Left lung (tissue), 10 donors: ENCODE data around the gene RMRP. TPM values are rescaled to one million over a fixed set of nuclear protein-coding genes. Genes with fewer than 3 reads are reported as not detected.
"Not testable (repeated sequence)": the region's sequence is repeated elsewhere in the genome, so short reads cannot be mapped to it uniquely, and the experiment has no call there.

Source experiments
- ATAC-seq: fragments of 200-7000 bp; cut with Tn5 transposase; one replicate; pipeline ENCODE4 v1.9.1; 2020; ENCODE audit warnings: moderate library complexity
- DNase-seq, 4 donors: peaks; one replicate each; pipeline ENCODE4 v3.0.0-alpha.2; 2013 to 2020
- H3K27ac ChIP-seq, 2 donors: fragments of 200-600 bp; sonication (generic) in 1 of 2; one replicate each; pipeline versions ENCODE4 v1.5.0 to v1.8.0; 2020 to 2021
- H3K27me3 ChIP-seq, 2 donors: fragments of 200-600 bp; sonication (generic) in 1 of 2; one replicate each; pipeline versions ENCODE4 v1.5.0 to v1.8.0; 2020 to 2021
- H3K36me3 ChIP-seq, 2 donors: fragments of 200-600 bp; sonication (generic) in 1 of 2; one replicate each; pipeline versions ENCODE4 v1.5.0 to v1.8.0; 2020 to 2021
- H3K4me1 ChIP-seq, 2 donors: fragments of 200-600 bp; one replicate each; pipeline ENCODE4 v1.8.0; 2021
- H3K4me3 ChIP-seq, 2 donors: fragments of 200-600 bp; sonication (generic) in 1 of 2; one replicate each; pipeline versions ENCODE4 v1.5.0 to v1.8.0; 2020 to 2021; ENCODE audit warnings: mild to moderate bottlenecking in 1 of 2
- H3K9me3 ChIP-seq, 2 donors: fragments of 200-600 bp; sonication (generic) in 1 of 2; one replicate each; pipeline versions ENCODE4 v1.5.0 to v1.8.0; 2020 to 2021
- intact Hi-C, 2 donors: fragments of 100-400 bp; cut with DNase I; formaldehyde crosslinking; loops; one replicate each; pipeline versions ENCODE4 v1.11.2 to v1.14.2; 2022
- polyA plus RNA-seq, 6 donors: library from polyadenylated mRNA; unstranded; fragments of 120-200 nt; gene quantifications; one replicate each; pipeline ENCODE4 v1.2.1, GENCODE V29; 2013; ENCODE audit not compliant: insufficient read length in 6 of 6
- total RNA-seq, 2 donors: library from RNA; stranded (reverse); fragmentation: NEBNext Ultra II Directional; extraction: Animal tissue kit (Norgen Biotek cat#: 25700); gene quantifications; one replicate each; pipeline ENCODE4 v1.2.1, GENCODE V29; 2021
- TF ChIP-seq, protein P1 (sequence below), 2 donors: fragments of 200-600 bp; sonication (generic) in 1 of 2; IDR thresholded peaks; one replicate each; pipeline versions ENCODE4 v1.5.0 to v1.8.0; 2021; ENCODE audit warnings: antibody characterized with exemption in 2 of 2
- donor health status: DM: no; HTN: yes; CAD: no.
- donor health status: DM: no; HTN: no; CAD: no.

The RMRP gene
- total and polyA plus RNA-seq, 8 donors = 27,227 to 27,465 TPM; not detected in 6

DNA sequence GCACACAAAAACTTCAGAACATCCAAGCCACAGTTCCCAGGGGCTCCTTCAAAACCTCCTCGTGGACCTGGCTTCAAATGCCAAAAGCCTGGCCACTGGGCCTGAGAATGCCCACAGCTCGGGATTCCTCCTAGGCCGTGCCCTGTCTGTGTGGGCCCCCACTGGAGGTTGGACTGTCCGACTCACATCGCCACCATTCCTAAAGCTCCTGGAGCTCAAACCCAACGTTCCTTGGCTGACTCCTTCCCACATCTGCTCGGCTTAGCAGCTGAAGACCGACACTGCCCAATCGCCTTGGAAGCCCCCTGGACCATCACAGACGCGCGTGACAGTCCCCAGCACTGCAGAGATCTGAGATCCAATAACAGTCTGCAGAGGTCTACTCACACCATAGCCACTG, 14.8 kb downstream of the RMRP start:
- no peak overlapping the region for H3K27ac ChIP-seq
- DNase-seq (no peak), ATAC-seq (no peak)
- TF ChIP-seq, protein P1, sequence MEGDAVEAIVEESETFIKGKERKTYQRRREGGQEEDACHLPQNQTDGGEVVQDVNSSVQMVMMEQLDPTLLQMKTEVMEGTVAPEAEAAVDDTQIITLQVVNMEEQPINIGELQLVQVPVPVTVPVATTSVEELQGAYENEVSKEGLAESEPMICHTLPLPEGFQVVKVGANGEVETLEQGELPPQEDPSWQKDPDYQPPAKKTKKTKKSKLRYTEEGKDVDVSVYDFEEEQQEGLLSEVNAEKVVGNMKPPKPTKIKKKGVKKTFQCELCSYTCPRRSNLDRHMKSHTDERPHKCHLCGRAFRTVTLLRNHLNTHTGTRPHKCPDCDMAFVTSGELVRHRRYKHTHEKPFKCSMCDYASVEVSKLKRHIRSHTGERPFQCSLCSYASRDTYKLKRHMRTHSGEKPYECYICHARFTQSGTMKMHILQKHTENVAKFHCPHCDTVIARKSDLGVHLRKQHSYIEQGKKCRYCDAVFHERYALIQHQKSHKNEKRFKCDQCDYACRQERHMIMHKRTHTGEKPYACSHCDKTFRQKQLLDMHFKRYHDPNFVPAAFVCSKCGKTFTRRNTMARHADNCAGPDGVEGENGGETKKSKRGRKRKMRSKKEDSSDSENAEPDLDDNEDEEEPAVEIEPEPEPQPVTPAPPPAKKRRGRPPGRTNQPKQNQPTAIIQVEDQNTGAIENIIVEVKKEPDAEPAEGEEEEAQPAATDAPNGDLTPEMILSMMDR (IDR thresholded peaks at IDR 0.05) = no peak
- H3K4me1 ChIP-seq = peaks cover 0 to 53% of the 10 kb centered on the region in 2 donors
- H3K27me3 ChIP-seq = no peaks in the 10 kb centered on the region
- no peak overlapping the region for H3K4me3 ChIP-seq
- H3K9me3 ChIP-seq = no peaks in the 10 kb centered on the region
- no peaks in the 10 kb centered on the region for H3K36me3 ChIP-seq
- intact Hi-C loops = no loop called here

DNA sequence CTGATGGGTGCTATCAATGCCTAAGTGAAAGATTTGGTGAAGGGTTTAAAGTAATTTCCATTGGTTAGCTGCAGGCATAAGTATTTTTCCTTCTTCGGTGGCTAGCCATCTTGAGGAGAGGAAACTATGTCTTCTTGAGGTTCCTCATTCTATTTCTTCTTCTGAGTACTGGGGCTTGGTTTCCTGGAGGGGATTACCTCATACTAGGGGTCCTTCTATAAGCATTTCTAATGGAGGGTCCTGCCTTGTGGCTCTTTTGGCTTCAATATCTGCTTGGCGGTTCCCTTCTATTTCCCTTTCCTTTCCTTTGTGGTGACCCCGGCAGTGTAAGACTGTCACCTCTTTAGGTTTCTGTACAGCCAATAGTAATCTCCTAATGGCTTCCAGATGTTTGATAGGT, 16.3 kb downstream of the RMRP start:
- ATAC-seq, H3K4me3 ChIP-seq, H3K27me3 ChIP-seq, H3K36me3 ChIP-seq, DNase-seq, H3K9me3 ChIP-seq, intact Hi-C loops, H3K27ac ChIP-seq: not testable (repeated sequence)
- H3K4me1 ChIP-seq = peaks cover 0 to 50% of the 10 kb centered on the region in 2 donors

DNA sequence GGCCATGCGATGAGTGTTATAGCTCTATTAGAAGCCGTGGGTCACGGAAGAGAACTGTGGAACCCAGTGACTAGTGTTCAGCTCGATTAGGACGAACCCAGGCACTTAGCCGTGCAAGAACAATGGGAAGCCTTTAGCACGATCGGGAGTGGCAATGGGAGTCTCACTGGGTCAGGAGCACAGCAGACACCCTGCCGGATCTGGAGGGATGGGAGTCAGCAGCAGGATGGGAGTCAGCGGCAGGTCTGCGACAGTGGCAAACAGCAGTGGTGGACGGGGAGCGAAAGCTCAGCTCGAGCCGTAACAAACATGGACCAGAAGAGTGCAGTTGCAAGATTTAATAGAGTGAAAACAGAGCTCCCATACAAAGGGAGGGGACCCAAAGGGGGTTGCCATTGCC, 17.4 kb downstream of the RMRP start:
- ATAC-seq, H3K9me3 ChIP-seq, DNase-seq, intact Hi-C loops, H3K27ac ChIP-seq, H3K4me3 ChIP-seq, H3K27me3 ChIP-seq, H3K36me3 ChIP-seq: not testable (repeated sequence)
- peaks cover 0 to 45% of the 10 kb centered on the region in 2 donors for H3K4me1 ChIP-seq

DNA sequence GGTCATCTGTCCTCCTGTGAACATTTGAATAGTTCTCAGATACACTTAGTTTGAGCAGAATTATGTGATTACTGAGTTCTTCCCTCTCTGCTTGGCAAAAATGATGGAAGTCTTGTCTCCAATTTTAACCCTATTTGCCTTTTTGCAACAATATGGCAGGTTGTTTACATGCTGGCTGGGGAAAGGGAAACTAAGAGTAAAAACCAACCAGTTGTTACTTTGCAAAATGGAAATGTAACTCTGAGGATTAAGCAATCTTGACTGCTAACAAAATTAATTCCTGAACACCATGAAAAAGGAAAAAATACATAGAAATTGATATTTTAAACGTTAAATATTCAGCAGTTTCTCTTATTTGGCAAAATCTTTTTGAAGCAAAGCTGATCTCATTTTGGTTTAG, 18.2 kb downstream of the RMRP start:
- ATAC-seq (no peak), DNase-seq (no peak)
- Histone ChIP-seq H3K4me3 (no peak overlapping the region), H3K27me3 (no peaks in the 10 kb centered on the region), H3K27ac (no peak overlapping the region), H3K36me3 (no peaks in the 10 kb centered on the region), H3K9me3 (no peaks in the 10 kb centered on the region), H3K4me1 (peaks cover 0 to 45% of the 10 kb centered on the region in 2 donors)
- intact Hi-C loops = no loop called here
- TF ChIP-seq, protein P1 (IDR thresholded peaks at IDR 0.05) = no peak

DNA sequence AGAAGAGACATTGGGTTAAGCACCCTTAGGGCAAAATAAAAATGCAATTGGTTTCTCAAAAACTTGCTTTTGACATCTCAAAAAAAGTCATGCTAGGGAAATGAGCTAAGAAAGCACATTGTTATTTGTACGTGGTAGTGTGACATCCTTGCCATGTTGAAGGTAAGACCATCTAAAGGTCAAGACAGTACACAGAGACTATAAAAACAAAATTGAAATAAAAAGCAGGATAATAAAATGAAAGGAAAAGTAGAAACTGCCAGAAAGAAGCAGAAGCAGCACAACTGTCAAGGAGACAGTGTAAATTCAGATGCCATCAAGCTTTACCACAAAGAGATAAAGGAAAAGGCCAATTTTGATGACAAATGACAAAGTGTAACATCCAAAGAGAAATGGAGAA, 18.6 kb downstream of the RMRP start:
- DNase-seq, intact Hi-C loops, H3K27me3 ChIP-seq, H3K4me3 ChIP-seq, H3K27ac ChIP-seq, ATAC-seq, H3K9me3 ChIP-seq, H3K36me3 ChIP-seq: not testable (repeated sequence)
- peaks cover 0 to 44% of the 10 kb centered on the region in 2 donors for H3K4me1 ChIP-seq

DNA sequence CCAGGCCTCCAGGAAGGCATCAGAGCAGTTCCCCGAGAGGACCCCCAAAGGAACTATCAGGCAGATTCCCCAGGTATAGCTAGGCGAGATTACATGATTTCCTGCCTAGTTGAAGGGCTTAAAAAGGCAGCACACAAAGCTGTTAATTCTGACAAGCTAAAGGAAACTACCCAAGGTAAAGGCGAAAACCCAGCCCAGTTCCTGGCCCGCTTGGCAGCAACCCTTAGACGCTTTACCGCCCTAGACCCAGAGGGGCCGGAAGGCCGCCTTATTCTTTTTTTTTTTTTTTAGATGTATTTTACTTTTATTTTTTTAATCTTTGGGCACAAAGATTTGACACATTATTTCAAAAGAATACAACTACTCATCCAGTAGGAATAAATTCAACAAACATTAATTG, 19.1 kb downstream of the RMRP start:
- H3K4me1 ChIP-seq = peaks cover 0 to 40% of the 10 kb centered on the region in 2 donors
- ATAC-seq, H3K36me3 ChIP-seq, H3K4me3 ChIP-seq, H3K27me3 ChIP-seq, H3K27ac ChIP-seq, intact Hi-C loops, H3K9me3 ChIP-seq, DNase-seq: not testable (repeated sequence)

DNA sequence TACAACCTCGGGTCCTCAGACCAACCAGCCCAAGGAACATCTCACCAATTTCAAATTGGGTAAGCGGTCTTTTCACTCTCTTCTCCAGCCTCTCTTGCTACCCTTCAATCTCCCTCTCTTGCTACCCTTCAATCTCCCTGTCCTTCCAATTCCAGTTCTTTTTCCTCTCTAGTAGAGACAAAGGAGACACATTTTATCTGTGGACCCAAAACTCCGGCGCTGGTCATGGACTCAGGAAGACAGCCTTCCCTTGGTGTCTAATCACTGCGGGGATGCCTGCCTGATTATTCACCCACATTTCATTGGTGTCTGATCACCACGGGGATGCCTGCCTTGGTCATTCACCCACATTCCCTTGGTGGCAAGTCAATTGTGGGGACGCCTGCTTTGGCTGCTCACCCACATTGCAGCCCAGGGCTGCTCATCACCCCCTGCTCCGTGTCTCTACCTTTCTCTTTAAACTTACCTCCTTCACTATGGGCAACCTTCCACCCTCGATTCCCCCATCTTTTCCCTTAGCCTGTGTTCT, 20.3 kb downstream of the RMRP start:
- H3K4me3 ChIP-seq, intact Hi-C loops, ATAC-seq: not testable (repeated sequence)

DNA sequence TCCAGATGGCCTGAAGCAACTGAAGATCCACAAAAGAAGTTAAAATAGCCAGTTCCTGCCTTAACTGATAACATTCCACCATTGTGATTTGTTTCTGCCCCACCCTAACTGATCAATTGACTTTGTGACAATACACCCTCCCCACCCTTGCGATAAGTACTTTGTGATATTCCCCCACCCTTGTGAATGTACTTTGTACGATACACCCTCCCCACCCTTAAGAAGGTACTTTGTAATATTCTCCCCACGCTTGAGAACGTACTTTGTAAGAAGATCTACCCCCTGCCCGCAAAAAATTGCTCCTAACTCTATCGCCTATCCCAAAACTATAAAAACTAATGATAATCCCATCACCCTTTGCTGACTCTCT, 21.0 kb downstream of the RMRP start:
- ATAC-seq, H3K4me3 ChIP-seq, intact Hi-C loops, DNase-seq, H3K9me3 ChIP-seq, H3K36me3 ChIP-seq, H3K27me3 ChIP-seq: not testable (repeated sequence)
- Histone ChIP-seq H3K27ac (peak overlapping the region in 1 of 2 donors; percentile 51), H3K4me1 (peaks cover 0 to 36% of the 10 kb centered on the region in 2 donors)

More for the DNA sequence above, 20.3 kb downstream of the RMRP start:
- H3K4me1 ChIP-seq = peaks cover 0 to 38% of the 10 kb centered on the region in 2 donors
- H3K36me3 ChIP-seq, H3K27ac ChIP-seq, H3K27me3 ChIP-seq, DNase-seq, H3K9me3 ChIP-seq: not testable (repeated sequence)
